ENCODE data around the gene CCNE1. TPM values are rescaled to one million over a fixed set of nuclear protein-coding genes. Genes with fewer than 3 reads are reported as not detected.

The CCNE1 gene
- total and polyA plus RNA-seq, 2 of the 13 experiments (the other 11 are each of a cell fraction or from before 2014, with no cell fraction given), result 16.0 to 50.6 TPM

- peaks cover 4 to 25% of the 10 kb centered on the region in 2 experiments; a peak in 4 of 5 replicates for H3K36me3 ChIP-seq (replicated peaks in 1 of 2; ENCODE audit: control insufficient read depth in 1 of 2, insufficient read depth in 2 of 2, low read length in 2 of 2)
- FAIRE-seq, result no peak
- H3K27me3 ChIP-seq (ENCODE audit: control insufficient read depth in 1 of 2, insufficient read depth in 2 of 2, low read length in 2 of 2), result no peaks in the 10 kb centered on the region
- H3K4me2 ChIP-seq (ENCODE audit: low read depth, low read length), result no peak overlapping the region
- in situ Hi-C loops (cut with HindIII; ENCODE audit: extremely low pct_ligation_motif_present, low pct_unique_long_range_greater_than_20kb), result no loop called here
- ChIA-PET POLR2A (no interaction called here), CTCF (ENCODE audit: low intra/inter-chr PET ratio, low total read pairs) (no interaction called here)
- no peak overlapping the region for H3K4me3 ChIP-seq (replicated peaks in 1 of 3; ENCODE audit: insufficient read depth in 1 of 3, low read depth in 2 of 3, low read length in 3 of 3)
- H3K79me2 ChIP-seq (ENCODE audit: insufficient read depth, low read length), result no peaks in the 10 kb centered on the region
- WGBS (ENCODE audit: low lambda C conversion rate), result 96% methylated on average over 4 of the region's 4 CpGs
- H2AFZ ChIP-seq (ENCODE audit: low read length), result no peak overlapping the region
- TF ChIP-seq ZNF616 (CRISPR knock-in tag; IDR thresholded peaks at IDR 0.05; ENCODE audit: low read depth) (no peak), ZNF121 (CRISPR knock-in tag; IDR thresholded peaks at IDR 0.05) (0 out of 2 replicates have a peak, but pooled peaks have one; percentile 36), NFE2L2 (IDR thresholded peaks at IDR 0.05; ENCODE audit: low read length) (no peak)
- H3K9me3 ChIP-seq (ENCODE audit: low read length), result no peaks in the 10 kb centered on the region
- DNase-seq (ENCODE audit: low spot score), result no peak
- ATAC-seq, result no peak
- BruUV-seq (replicated peaks), result no TSS peak
- H4K20me1 ChIP-seq (ENCODE audit: insufficient read depth, low read length), result no peaks in the 10 kb centered on the region
- H3K9ac ChIP-seq (ENCODE audit: insufficient read depth, low read depth, low read length), result no peak overlapping the region
- intact Hi-C loops (cut with micrococcal nuclease; ENCODE audit: unreplicated experiment), result loop anchor here (2.0 kb wide), 1 partner anchor 18 kb away; no protein-coding TSS in a partner anchor
- H3K4me1 ChIP-seq (ENCODE audit: insufficient read depth, low read length), result no peaks in the 10 kb centered on the region
- H3K27ac ChIP-seq (ENCODE audit: extremely low read length, insufficient read depth, low read length), result no peak overlapping the region
Measured at GRCh38 chr19:29819300-29819699, 7.5 kb downstream of the CCNE1 start.

GRCh38 chr19:29819986-29820385 lies 8.2 kb downstream of the CCNE1 start:
- BruUV-seq (replicated peaks), result no TSS peak
- Histone ChIP-seq H3K27me3 (ENCODE audit: control insufficient read depth in 1 of 2, insufficient read depth in 2 of 2, low read length in 2 of 2) (no peaks in the 10 kb centered on the region), H2AFZ (ENCODE audit: low read length) (no peak overlapping the region), H3K4me3 (replicated peaks in 1 of 3; ENCODE audit: insufficient read depth in 1 of 3, low read depth in 2 of 3, low read length in 3 of 3) (no peak overlapping the region), H3K9me3 (ENCODE audit: low read length) (no peaks in the 10 kb centered on the region), H3K36me3 (replicated peaks in 1 of 2; ENCODE audit: control insufficient read depth in 1 of 2, insufficient read depth in 2 of 2, low read length in 2 of 2) (peaks cover 4 to 25% of the 10 kb centered on the region in 2 experiments; a peak in 4 of 5 replicates), H3K4me1 (ENCODE audit: insufficient read depth, low read length) (no peaks in the 10 kb centered on the region), H3K79me2 (ENCODE audit: insufficient read depth, low read length) (no peaks in the 10 kb centered on the region), H3K27ac (ENCODE audit: extremely low read length, insufficient read depth, low read length) (no peak overlapping the region), H4K20me1 (ENCODE audit: insufficient read depth, low read length) (no peaks in the 10 kb centered on the region), H3K9ac (ENCODE audit: insufficient read depth, low read depth, low read length) (no peak overlapping the region), H3K4me2 (ENCODE audit: low read depth, low read length) (no peak overlapping the region)
- DNase-seq (ENCODE audit: low spot score) (no peak), ATAC-seq (no peak), FAIRE-seq (no peak)
- ChIA-PET CTCF (ENCODE audit: low intra/inter-chr PET ratio, low total read pairs) (no interaction called here), POLR2A (no interaction called here)
- intact Hi-C loops (cut with micrococcal nuclease; ENCODE audit: unreplicated experiment) (loop anchor here (2.0 kb wide), 1 partner anchor 17 kb away; no protein-coding TSS in a partner anchor), in situ Hi-C loops (cut with HindIII; ENCODE audit: extremely low pct_ligation_motif_present, low pct_unique_long_range_greater_than_20kb) (no loop called here)
- 100% methylated on average over 4 of the region's 6 CpGs for WGBS (ENCODE audit: low lambda C conversion rate)
- TF ChIP-seq SNRNP70 (IDR thresholded peaks at IDR 0.05; ENCODE audit: low read depth, low read length) (no peak), TBX3 (IDR thresholded peaks at IDR 0.05; ENCODE audit: borderline replicate concordance) (no peak), NFE2L2 (IDR thresholded peaks at IDR 0.05; ENCODE audit: low read length) (no peak), AFF4 (CRISPR knock-in tag; IDR thresholded peaks at IDR 0.05) (no peak), ZNF83 (CRISPR knock-in tag; IDR thresholded peaks at IDR 0.05; ENCODE audit: borderline replicate concordance) (no peak), ZNF782 (CRISPR knock-in tag; IDR thresholded peaks at IDR 0.05; ENCODE audit: borderline replicate concordance) (no peak), MTF2 (CRISPR knock-in tag; IDR thresholded peaks at IDR 0.05; ENCODE audit: borderline replicate concordance) (no peak), ZNF644 (CRISPR knock-in tag; IDR thresholded peaks at IDR 0.05; ENCODE audit: low read depth) (no peak), TFAP4 (IDR thresholded peaks at IDR 0.05; ENCODE audit: borderline replicate concordance, low read depth) (no peak)
- TF ChIP-seq, protein P1, sequence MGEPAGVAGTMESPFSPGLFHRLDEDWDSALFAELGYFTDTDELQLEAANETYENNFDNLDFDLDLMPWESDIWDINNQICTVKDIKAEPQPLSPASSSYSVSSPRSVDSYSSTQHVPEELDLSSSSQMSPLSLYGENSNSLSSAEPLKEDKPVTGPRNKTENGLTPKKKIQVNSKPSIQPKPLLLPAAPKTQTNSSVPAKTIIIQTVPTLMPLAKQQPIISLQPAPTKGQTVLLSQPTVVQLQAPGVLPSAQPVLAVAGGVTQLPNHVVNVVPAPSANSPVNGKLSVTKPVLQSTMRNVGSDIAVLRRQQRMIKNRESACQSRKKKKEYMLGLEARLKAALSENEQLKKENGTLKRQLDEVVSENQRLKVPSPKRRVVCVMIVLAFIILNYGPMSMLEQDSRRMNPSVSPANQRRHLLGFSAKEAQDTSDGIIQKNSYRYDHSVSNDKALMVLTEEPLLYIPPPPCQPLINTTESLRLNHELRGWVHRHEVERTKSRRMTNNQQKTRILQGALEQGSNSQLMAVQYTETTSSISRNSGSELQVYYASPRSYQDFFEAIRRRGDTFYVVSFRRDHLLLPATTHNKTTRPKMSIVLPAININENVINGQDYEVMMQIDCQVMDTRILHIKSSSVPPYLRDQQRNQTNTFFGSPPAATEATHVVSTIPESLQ (CRISPR knock-in tag; conservative IDR thresholded peaks at IDR 0.05), result no peak
